ENCODE results near the gene RTBDN.

DNA sequence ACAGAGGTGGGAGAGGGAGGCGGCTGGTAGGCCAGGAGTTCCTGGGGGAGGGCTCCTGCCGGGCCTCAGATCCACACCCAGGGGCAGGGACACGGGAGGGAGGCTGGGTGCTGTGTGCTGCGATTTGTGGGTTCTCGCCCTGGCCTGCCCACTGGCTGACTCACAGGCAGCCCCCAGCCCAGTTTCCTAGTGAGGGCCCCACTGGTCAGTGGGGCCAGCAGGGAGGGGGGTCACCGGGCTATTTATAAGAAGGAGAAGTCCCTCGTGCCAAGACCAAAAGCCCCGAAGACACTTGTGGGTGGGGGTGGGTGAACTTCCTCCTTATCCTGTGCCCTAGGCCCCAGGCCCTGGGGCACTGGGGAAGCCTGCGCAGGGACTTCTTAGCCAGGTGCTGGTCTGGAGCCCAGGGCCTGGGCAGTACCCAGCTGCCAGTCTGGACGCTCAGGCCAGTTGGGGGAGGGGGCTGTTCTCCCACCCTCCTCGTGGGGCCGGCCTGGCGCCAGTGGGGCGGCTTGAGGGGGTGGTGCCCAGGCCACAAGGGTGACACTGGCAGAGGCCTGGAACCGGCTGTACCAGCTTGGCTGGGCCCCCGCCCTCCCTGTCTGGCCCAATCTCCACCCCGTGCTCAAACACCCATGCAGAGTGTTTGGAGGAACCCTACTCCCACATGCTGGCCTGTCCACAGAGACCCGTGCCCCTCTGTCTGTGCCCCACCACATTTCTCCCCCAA, 48.1 kb downstream of the RTBDN start:
- TF ChIP-seq, protein P1, sequence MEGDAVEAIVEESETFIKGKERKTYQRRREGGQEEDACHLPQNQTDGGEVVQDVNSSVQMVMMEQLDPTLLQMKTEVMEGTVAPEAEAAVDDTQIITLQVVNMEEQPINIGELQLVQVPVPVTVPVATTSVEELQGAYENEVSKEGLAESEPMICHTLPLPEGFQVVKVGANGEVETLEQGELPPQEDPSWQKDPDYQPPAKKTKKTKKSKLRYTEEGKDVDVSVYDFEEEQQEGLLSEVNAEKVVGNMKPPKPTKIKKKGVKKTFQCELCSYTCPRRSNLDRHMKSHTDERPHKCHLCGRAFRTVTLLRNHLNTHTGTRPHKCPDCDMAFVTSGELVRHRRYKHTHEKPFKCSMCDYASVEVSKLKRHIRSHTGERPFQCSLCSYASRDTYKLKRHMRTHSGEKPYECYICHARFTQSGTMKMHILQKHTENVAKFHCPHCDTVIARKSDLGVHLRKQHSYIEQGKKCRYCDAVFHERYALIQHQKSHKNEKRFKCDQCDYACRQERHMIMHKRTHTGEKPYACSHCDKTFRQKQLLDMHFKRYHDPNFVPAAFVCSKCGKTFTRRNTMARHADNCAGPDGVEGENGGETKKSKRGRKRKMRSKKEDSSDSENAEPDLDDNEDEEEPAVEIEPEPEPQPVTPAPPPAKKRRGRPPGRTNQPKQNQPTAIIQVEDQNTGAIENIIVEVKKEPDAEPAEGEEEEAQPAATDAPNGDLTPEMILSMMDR (IDR thresholded peaks at IDR 0.05) = no peak
- TF ChIP-seq POLR2A (IDR thresholded peaks at IDR 0.05) = peak in 1 of 2 donors; percentile 40
